ENCODE results near the gene STK17A.

The STK17A gene

GRCh38 chr7:43546231-43546630 is 36.7 kb upstream of the STK17A start:
- H3K4me1 ChIP-seq (ENCODE audit: control insufficient read depth, insufficient read depth, low read length): no peaks in the 10 kb centered on the region

More at GRCh38 chr7:43546231-43546630, 36.7 kb upstream of the STK17A start:
- no peak overlapping the region for H3K4me3 ChIP-seq (ENCODE audit: low read depth, low read length)
- CTCF ChIA-PET: interaction anchor here (0.8 kb wide), 1 partner anchor 290 kb away, joined by 4 read pairs; no protein-coding TSS in a partner anchor
- POLR2A ChIA-PET: no interaction called here
- TF ChIP-seq ZSCAN5A (tag by site-specific recombination; IDR thresholded peaks at IDR 0.05) (no peak), ZNF843 (tag by site-specific recombination; IDR thresholded peaks at IDR 0.05) (no peak), ZBTB44 (tag by site-specific recombination; IDR thresholded peaks at IDR 0.05) (no peak), IKZF3 (tag by site-specific recombination; IDR thresholded peaks at IDR 0.05) (no peak), ZNF548 (tag by site-specific recombination; IDR thresholded peaks at IDR 0.05) (no peak), ZNF302 (tag by site-specific recombination; IDR thresholded peaks at IDR 0.05; ENCODE audit: low read depth) (no peak), ATF2 (tag by site-specific recombination; IDR thresholded peaks at IDR 0.05; ENCODE audit: low read depth) (no peak), ZNF274 (IDR thresholded peaks at IDR 0.05; ENCODE audit: low read length) (no peak), ZNF274 (tag by site-specific recombination; IDR thresholded peaks at IDR 0.05; ENCODE audit: borderline replicate concordance) (no peak), PRDM6 (tag by site-specific recombination; IDR thresholded peaks at IDR 0.05) (no peak), ZNF513 (tag by site-specific recombination; IDR thresholded peaks at IDR 0.05) (no peak), SETDB1 (IDR thresholded peaks at IDR 0.05; ENCODE audit: insufficient read length, low read length) (no peak), ZNF280D (tag by site-specific recombination; IDR thresholded peaks at IDR 0.05) (no peak), ZBTB6 (tag by site-specific recombination; IDR thresholded peaks at IDR 0.05) (no peak), ZNF211 (tag by site-specific recombination; IDR thresholded peaks at IDR 0.05; ENCODE audit: low read depth) (no peak), ZBTB8A (tag by site-specific recombination; IDR thresholded peaks at IDR 0.05) (no peak), ZNF248 (tag by site-specific recombination; IDR thresholded peaks at IDR 0.05) (no peak), ZBTB26 (tag by site-specific recombination; optimal IDR thresholded peaks at IDR 0.05) (no peak), ZXDB (tag by site-specific recombination; IDR thresholded peaks at IDR 0.05) (no peak), ZNF792 (tag by site-specific recombination; IDR thresholded peaks at IDR 0.05) (no peak), BCL11B (tag by site-specific recombination; IDR thresholded peaks at IDR 0.05; ENCODE audit: low read depth) (no peak)
- H3K36me3 ChIP-seq (ENCODE audit: control insufficient read depth in 2 of 2, insufficient read depth in 1 of 2, low read length in 2 of 2): no peaks in the 10 kb centered on the region
- no peak overlapping the region for H3K27ac ChIP-seq (ENCODE audit: extremely low read depth, low read depth, low read length)
- no peaks in the 10 kb centered on the region for H3K9me3 ChIP-seq (ENCODE audit: control insufficient read depth, insufficient read depth, low read depth, low read length)
